ENCODE results near the gene NPAT.

- no peak for TF ChIP-seq CTCF (IDR thresholded peaks at IDR 0.05)
- TF ChIP-seq POLR2AphosphoS5 (IDR thresholded peaks at IDR 0.05), result no peak
- no peak for TF ChIP-seq POLR2A (IDR thresholded peaks at IDR 0.05)
Measured at GRCh38 chr11:108135845-108136544, 86.4 kb downstream of the NPAT start.

Measured in breast epithelium (tissue), 3 donors.